ENCODE measurements around the gene PCOLCE2. TPM values are rescaled to one million over a fixed set of nuclear protein-coding genes. Genes with fewer than 3 reads are reported as not detected.
"Not testable (repeated sequence)": the region's sequence is repeated elsewhere in the genome, so short reads cannot be mapped to it uniquely, and the experiment has no call there.

The PCOLCE2 gene
- total RNA-seq, 1 donor from 2014 or later: not detected

GRCh38 chr3:142875583-142876207 is 13.2 kb downstream of the PCOLCE2 start:
- intact Hi-C loops (cut with micrococcal nuclease): no loop called here
- H3K27me3 Mint-ChIP-seq (ENCODE audit: low read depth): peaks cover 15% of the 10 kb centered on the region
- no peaks in the 10 kb centered on the region for H3K36me3 Mint-ChIP-seq (ENCODE audit: low read depth)
- H3K27ac Mint-ChIP-seq: no peak overlapping the region
- H3K4me3 Mint-ChIP-seq (ENCODE audit: low read depth): no peak overlapping the region
- H3K9me3 Mint-ChIP-seq: no peaks in the 10 kb centered on the region
- DNase-seq (ENCODE audit: low spot score): no peak
- peaks cover 6% of the 10 kb centered on the region for H3K4me1 Mint-ChIP-seq (ENCODE audit: low read depth)

DNA sequence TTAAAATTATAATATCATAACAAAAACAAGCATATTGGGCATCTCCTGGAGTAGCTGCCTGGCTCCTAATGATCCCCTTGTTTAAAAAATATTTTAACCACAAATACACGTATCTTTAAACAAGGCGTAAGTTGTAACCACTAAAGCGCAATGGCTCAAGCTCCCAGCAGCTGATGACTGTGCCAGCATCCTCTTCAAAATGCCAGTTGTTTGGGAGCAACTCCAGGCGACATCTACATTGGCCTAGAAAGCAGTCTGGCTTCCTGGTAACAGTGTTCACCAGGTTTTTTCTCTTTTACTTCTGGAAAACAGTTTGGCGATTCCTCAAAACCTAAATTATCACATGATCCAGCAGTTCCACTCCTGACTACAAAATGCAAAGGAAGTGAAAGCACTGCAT is 13.8 kb downstream of the PCOLCE2 start:
- no peaks in the 10 kb centered on the region for H3K36me3 Mint-ChIP-seq (ENCODE audit: low read depth)
- no peaks in the 10 kb centered on the region for H3K9me3 Mint-ChIP-seq
- H3K27ac Mint-ChIP-seq: no peak overlapping the region
- DNase-seq (ENCODE audit: low spot score): no peak
- intact Hi-C loops (cut with micrococcal nuclease): no loop called here
- H3K27me3 Mint-ChIP-seq (ENCODE audit: low read depth): peaks cover 11% of the 10 kb centered on the region
- H3K4me3 Mint-ChIP-seq (ENCODE audit: low read depth): no peak overlapping the region
- H3K4me1 Mint-ChIP-seq (ENCODE audit: low read depth): peaks cover 6% of the 10 kb centered on the region

DNA sequence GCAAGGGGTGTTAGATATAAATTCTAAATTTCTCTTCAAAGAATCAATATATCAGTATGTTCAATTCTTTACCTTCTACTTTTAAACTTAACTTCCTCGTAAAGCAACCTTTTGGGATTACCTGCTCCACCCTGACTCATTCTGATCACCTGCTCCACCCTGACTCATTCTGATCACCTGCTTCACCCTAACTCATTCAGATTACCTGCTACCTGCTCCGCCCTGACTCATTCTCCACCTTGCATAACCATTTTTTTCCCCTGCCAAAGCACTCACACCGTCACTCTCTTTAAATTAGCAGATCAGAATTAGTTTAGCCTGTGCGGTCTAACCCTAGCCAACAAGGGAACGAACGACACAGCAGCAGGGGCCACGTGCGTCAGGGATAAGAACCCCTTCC is 20.5 kb downstream of the PCOLCE2 start:
- H3K4me1 Mint-ChIP-seq (ENCODE audit: low read depth); DNase-seq (ENCODE audit: low spot score); H3K27ac Mint-ChIP-seq; H3K9me3 Mint-ChIP-seq; H3K36me3 Mint-ChIP-seq (ENCODE audit: low read depth); intact Hi-C loops (cut with micrococcal nuclease); H3K4me3 Mint-ChIP-seq (ENCODE audit: low read depth): not testable (repeated sequence)
- peaks cover 12% of the 10 kb centered on the region for H3K27me3 Mint-ChIP-seq (ENCODE audit: low read depth)

DNA sequence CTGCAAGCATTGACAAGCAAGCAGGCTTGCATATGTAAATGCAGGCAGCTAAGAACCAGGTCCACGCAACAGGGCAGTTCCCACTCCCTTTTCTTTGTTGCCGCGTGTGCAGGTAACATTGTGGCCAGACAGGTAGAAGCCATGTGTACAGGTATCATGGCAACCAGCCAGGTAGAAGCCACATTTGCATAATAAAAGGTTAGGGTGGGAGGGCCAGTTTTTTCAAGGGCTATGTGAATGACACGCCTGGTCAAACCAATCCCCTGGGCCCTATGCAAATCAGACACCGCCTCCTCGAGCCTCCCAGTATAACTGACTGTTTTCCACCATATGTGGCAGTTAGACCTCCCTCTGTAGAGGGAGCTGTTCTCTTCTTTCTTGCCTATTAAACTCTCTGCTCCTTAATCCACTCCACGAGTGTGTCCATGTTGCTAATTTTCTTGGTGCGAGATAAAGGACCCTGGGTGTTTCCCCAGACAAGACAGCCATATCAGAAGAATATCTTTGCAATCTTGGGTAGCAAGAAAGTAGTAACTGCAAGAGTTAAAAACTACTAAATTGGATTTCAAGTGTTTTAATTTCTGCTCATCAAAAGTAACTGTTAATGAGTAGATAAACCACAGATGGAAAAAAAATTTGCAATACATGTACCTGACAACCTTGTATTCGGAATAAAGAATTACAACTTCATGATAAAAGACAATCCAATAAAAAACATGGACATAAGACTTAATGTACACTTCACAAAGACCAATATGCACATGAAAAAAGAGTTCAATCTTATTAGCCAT is 21.8 kb downstream of the PCOLCE2 start:
- no peaks in the 10 kb centered on the region for H3K36me3 Mint-ChIP-seq (ENCODE audit: low read depth)
- H3K27ac Mint-ChIP-seq: no peak overlapping the region
- no peaks in the 10 kb centered on the region for H3K9me3 Mint-ChIP-seq
- peaks cover 10% of the 10 kb centered on the region for H3K4me1 Mint-ChIP-seq (ENCODE audit: low read depth)
- peaks cover 12% of the 10 kb centered on the region for H3K27me3 Mint-ChIP-seq (ENCODE audit: low read depth)
- no peak overlapping the region for H3K4me3 Mint-ChIP-seq (ENCODE audit: low read depth)
- no peak for DNase-seq (ENCODE audit: low spot score)
- intact Hi-C loops (cut with micrococcal nuclease): no loop called here

DNA sequence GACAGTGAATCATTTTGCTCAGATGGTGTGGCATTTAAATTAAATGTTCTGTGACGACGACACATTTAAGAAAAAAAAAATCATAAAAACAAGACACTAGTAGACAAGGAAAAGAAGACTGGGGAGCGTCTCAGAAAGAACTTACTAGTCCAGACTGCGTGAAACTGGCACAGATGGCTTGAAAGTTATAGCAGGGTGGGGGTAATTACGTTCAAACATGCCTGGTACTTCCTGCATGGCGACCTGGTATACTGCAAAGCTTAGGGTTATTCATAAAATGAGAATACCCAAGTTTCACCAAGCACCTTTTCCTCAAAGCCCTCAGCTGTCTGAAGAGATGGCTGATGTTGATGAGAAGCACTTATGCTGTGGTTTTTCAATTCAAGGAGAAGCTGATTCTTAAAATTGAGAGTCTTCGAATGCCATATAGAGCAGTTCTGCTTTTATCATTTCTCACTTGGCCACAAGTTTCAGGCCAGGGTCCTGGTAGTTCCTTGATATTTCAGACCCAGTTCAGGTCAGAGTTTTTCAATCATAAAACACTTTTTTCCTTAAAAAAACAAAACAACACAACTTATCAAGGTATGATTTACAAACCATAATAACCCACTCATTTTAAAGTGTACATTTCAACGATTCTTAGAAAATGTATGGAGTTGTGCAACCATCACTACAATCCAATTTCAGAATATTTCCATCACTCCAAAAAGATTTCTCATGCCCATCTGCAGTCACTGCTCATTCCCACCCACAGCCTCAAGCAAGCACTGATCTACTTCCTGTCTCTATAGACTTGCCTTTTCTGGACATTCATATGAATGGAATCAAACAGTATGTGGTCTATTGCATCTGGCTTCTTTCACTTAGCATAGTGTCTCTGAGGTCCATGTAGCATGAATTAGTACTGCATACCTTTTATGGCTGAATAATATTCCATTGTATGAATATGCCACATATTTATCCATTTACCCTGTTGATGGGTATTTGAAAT is 24.7 kb downstream of the PCOLCE2 start:
- Mint-ChIP-seq H3K27ac (peak overlapping the region; percentile 40), H3K9me3 (no peaks in the 10 kb centered on the region), H3K4me3 (ENCODE audit: low read depth) (no peak overlapping the region), H3K27me3 (ENCODE audit: low read depth) (peaks cover 23% of the 10 kb centered on the region), H3K36me3 (ENCODE audit: low read depth) (no peaks in the 10 kb centered on the region), H3K4me1 (ENCODE audit: low read depth) (peaks cover 10% of the 10 kb centered on the region)
- intact Hi-C loops (cut with micrococcal nuclease): no loop called here
- DNase-seq (ENCODE audit: low spot score): no peak

GRCh38 chr3:142863010-142863817 is 25.7 kb downstream of the PCOLCE2 start:
- DNase-seq (ENCODE audit: low spot score): no peak
- Mint-ChIP-seq H3K27ac (no peak overlapping the region), H3K4me1 (ENCODE audit: low read depth) (peaks cover 10% of the 10 kb centered on the region), H3K9me3 (no peaks in the 10 kb centered on the region), H3K36me3 (ENCODE audit: low read depth) (no peaks in the 10 kb centered on the region), H3K4me3 (ENCODE audit: low read depth) (no peak overlapping the region), H3K27me3 (ENCODE audit: low read depth) (peaks cover 19% of the 10 kb centered on the region)
- intact Hi-C loops (cut with micrococcal nuclease): no loop called here

DNA sequence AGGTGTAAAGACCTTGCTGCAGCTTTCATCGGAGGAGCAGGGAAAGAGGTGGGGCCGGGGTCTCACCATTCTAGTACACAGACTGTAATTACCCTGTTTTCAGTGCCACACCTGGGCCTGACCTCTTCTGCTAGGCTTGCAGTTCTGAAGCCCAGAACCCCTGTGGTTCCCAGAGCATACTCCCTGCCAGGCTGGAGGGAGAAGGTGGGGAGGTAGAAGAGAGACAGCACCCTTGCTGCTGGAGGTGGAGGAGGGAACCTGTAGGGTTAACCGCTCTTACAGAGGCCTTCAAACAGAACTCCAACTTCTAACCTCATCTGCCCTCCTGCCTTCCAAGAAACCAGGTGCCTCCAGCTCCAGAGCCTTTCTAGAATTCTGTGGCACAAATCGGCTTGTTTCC is 27.0 kb downstream of the PCOLCE2 start:
- Mint-ChIP-seq H3K27me3 (ENCODE audit: low read depth) (peaks cover 21% of the 10 kb centered on the region), H3K27ac (no peak overlapping the region), H3K9me3 (no peaks in the 10 kb centered on the region), H3K36me3 (ENCODE audit: low read depth) (no peaks in the 10 kb centered on the region), H3K4me1 (ENCODE audit: low read depth) (peaks cover 10% of the 10 kb centered on the region), H3K4me3 (ENCODE audit: low read depth) (no peak overlapping the region)
- intact Hi-C loops (cut with micrococcal nuclease): no loop called here
- no peak for DNase-seq (ENCODE audit: low spot score)

GRCh38 chr3:142858043-142858442 is 30.8 kb downstream of the PCOLCE2 start:
- no peaks in the 10 kb centered on the region for H3K36me3 Mint-ChIP-seq (ENCODE audit: low read depth)
- peaks cover 2% of the 10 kb centered on the region for H3K4me1 Mint-ChIP-seq (ENCODE audit: low read depth)
- no peak for DNase-seq (ENCODE audit: low spot score)
- intact Hi-C loops (cut with micrococcal nuclease): no loop called here
- H3K4me3 Mint-ChIP-seq (ENCODE audit: low read depth): no peak overlapping the region
- H3K27ac Mint-ChIP-seq: no peak overlapping the region
- peaks cover 21% of the 10 kb centered on the region for H3K27me3 Mint-ChIP-seq (ENCODE audit: low read depth)
- H3K9me3 Mint-ChIP-seq: no peaks in the 10 kb centered on the region

DNA sequence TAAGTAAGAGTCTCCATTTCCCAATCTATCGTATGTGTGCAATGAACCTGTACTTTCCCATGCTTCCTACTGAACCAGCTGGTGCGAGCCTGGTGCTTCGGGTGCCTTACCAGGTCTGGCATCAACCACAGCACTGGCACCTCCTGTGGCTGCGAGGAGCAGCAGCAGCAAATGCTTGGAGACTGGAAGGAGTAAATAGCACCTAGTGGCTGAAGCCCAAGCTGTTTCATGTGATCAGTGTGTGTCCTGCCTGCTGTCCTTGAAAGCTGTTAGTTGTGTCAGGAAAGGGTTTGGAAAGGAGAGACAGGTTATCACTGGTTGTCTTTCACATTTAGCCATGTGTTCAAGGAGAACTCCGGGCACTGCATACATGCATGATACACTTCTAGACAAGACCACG is 31.8 kb downstream of the PCOLCE2 start:
- Mint-ChIP-seq H3K27me3 (ENCODE audit: low read depth) (peaks cover 21% of the 10 kb centered on the region), H3K4me1 (ENCODE audit: low read depth) (no peaks in the 10 kb centered on the region), H3K4me3 (ENCODE audit: low read depth) (no peak overlapping the region), H3K9me3 (no peaks in the 10 kb centered on the region), H3K27ac (no peak overlapping the region), H3K36me3 (ENCODE audit: low read depth) (no peaks in the 10 kb centered on the region)
- no peak for DNase-seq (ENCODE audit: low spot score)
- intact Hi-C loops (cut with micrococcal nuclease): no loop called here

DNA sequence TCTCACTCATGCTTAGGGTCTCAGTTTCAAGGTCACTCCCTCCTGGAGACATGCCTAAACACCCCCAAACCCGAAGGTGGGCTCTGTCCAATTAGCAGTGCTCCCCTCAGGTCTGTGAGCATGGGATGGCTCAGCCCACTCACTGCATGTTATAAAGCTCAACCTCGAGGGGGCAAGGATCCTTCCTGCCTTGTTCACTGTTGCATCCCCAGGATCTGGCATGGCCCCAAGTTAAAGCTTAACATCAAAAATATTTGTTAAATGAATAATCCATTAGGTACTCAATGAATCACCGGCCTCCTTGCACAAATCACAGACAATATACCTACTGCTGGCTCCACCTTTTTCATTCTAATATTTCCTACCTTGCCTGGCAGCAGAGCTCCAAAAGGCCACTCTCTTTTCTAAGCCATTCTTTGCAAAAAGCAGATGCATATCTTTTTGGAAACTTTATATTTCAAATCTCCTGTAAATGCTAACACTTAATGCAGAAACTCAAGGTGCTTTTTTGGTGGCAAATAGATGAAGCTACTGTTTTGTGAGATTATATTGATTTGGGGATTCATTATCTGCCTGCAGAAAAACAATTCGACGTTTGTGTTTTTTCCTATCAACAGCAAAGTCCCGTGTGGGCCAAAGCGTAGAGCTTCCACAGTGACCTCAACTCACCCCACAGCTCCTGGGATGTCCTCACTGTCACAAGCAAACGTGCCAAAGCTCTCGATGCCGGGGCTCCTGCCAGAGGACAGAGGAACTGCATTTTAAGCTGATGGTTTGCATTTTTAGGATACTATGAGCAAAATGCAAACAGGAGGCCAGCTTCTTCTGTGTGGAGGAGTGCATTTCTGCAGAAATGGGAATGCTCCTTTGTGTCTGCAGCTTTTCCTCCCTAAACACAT is 35.4 kb downstream of the PCOLCE2 start:
- intact Hi-C loops (cut with micrococcal nuclease): no loop called here
- Mint-ChIP-seq H3K36me3 (ENCODE audit: low read depth) (no peaks in the 10 kb centered on the region), H3K9me3 (no peaks in the 10 kb centered on the region), H3K27ac (no peak overlapping the region), H3K4me1 (ENCODE audit: low read depth) (no peaks in the 10 kb centered on the region), H3K4me3 (ENCODE audit: low read depth) (no peak overlapping the region), H3K27me3 (ENCODE audit: low read depth) (peaks cover 6% of the 10 kb centered on the region)
- DNase-seq (ENCODE audit: low spot score): no peak

- no peak for DNase-seq (ENCODE audit: low spot score)
- H3K4me3 Mint-ChIP-seq (ENCODE audit: low read depth): no peak overlapping the region
- no peaks in the 10 kb centered on the region for H3K36me3 Mint-ChIP-seq (ENCODE audit: low read depth)
- peaks cover 6% of the 10 kb centered on the region for H3K27me3 Mint-ChIP-seq (ENCODE audit: low read depth)
- H3K4me1 Mint-ChIP-seq (ENCODE audit: low read depth): no peaks in the 10 kb centered on the region
- intact Hi-C loops (cut with micrococcal nuclease): no loop called here
- no peak overlapping the region for H3K27ac Mint-ChIP-seq
- no peaks in the 10 kb centered on the region for H3K9me3 Mint-ChIP-seq
These were observed 36.9 kb downstream of the PCOLCE2 start for GRCh38 chr3:142852009-142852408.
